ENCODE measurements around the gene CALU.

The CALU gene

GRCh38 chr7:128726059-128726736 lies 13.0 kb upstream of the CALU start:
- no peak for DNase-seq

GRCh38 chr7:128726737-128727072 lies 12.5 kb upstream of the CALU start:
- DNase-seq = no peak

- no peak for DNase-seq
These were observed 11.9 kb upstream of the CALU start for GRCh38 chr7:128727239-128727638.

GRCh38 chr7:128728598-128728997 lies 10.6 kb upstream of the CALU start:
- no peak for DNase-seq

DNA sequence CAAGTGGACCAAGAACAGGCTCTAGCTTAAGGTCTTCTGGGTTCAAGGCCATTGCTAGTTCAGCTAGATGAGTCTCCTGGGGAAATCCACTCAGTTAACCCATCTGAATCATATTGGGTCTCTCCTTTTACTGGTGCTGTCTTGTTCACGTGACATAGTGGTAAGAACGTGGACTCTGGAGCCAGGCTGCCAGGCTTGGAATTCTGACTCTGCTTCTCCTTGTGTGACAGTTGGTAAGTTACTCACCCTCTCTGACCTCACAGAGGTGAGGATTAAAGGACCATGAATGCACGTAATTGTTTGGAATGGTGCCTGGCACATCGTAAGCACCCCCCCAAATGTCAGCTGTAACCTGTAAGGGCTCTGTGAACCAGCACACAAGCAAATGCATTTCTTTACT lies 9.7 kb upstream of the CALU start:
- DNase-seq = no peak

GRCh38 chr7:128731184-128731583 lies 8.0 kb upstream of the CALU start:
- DNase-seq = no peak

GRCh38 chr7:128732521-128733277 lies 6.5 kb upstream of the CALU start:
- no peak for DNase-seq

GRCh38 chr7:128733278-128733645 lies 5.9 kb upstream of the CALU start:
- no peak for DNase-seq

GRCh38 chr7:128734890-128735289 lies 4.3 kb upstream of the CALU start:
- no peak for DNase-seq

DNA sequence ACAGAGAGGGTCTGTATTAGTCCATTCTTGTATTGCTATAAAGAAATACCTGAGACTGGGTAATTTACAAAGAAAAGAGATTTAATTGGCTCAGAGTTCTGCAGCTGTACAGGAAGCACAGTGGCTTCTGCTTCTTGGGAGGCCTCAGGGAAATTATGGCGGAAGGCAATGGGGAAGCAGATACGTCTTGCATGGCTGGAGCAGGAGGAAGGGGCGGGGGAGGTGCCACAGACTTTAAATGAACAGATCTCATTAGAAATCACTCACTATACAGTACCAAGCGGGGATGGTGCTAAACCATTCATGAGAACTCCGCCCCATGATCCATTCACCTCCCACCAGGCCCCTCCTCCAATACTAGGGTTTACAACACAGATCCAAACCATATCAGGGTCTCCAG lies 3.7 kb upstream of the CALU start:
- DNase-seq = no peak

DNA sequence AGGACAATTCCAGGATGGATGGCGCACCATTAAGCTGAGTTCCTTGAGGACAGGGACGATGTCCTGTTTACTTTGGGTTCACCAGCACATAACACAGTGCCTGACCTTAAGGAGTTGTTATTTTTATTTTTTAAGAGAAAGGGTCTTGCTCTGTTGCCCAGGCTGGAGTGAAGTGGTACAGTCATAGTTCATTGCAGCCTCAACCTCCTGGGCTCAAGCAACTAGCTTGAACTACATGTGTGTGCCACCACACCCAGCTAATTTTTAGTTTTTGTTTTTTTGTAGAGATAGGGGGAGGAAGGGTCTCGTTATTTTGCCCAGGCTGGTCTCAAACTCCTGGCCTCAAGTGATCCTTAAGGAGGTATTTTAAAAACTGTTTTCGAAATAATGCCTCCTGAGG lies 1.7 kb upstream of the CALU start:
- DNase-seq = no peak

DNA sequence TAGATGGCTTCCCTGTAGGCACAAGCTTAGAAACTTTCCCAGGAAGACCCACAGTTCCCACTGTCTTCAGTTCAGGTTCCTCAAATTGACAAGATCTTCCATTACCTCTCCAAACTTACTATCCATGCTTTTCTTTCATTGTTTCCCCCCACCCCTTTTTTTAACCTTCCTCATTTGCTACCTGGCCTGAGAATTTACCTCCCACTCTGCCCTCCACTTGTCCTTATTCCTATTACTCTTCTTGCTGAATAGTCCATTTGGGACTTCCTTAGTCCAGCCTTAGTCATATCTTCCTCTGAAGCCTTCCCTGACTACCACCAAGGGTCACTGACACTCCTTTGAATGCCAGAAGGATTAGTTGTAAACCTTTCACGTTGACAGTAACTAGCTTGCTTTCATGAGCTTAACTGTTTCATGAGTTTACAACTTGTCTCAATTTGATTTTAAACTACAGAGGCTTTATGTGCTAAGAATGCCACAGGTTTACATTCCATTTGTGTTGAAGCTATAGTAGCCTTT lies 1.2 kb upstream of the CALU start:
- DNase-seq = no peak

DNA sequence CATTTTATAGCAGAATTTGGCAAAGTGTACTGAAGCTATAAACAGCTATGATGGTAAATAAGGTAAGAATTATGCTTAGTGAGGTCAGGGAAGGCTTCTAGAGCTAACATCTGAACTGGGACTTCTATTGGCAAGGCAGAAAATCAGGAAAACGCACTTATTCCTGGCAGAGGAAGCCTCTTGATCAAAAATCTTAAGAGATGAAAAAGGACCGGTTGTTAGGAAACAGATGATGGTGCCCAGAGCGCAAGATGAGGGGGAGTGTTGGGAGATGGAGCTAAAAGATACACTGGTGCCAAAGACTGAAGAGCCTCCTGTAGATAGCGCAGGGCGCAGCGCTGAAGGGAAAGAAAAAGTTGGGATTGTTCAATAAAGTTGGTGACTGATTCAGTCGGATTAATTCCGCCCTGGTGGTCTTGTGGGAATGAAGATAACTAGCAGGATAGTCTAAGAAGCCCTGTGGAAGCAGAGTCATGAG lies 550 bp upstream of the CALU start:
- DNase-seq = no peak

GRCh38 chr7:128739990-128740682 lies 977 bp downstream of the CALU start:
- DNase-seq = no peak

- no peak for DNase-seq
These were observed 1.8 kb downstream of the CALU start for GRCh38 chr7:128740996-128741395.

DNA sequence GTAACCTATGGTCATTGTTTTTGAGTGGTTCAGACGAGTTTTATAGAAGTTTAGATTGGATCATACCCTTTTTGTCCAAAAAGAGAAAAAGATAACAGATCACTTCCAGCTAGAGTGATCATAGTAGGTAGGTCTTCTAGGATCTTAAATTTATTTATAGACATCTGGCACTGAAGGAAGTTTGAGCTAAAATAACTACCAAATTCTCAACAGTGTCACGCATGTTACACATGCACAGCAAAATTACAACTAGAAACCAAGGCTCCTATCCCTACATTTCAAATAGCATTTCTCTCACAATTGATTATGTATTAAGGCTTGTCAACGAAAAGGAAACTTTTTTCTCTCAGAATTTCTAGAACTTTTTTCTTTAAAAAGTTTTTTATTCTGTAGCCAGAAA lies 2.3 kb downstream of the CALU start:
- no peak for DNase-seq

DNA sequence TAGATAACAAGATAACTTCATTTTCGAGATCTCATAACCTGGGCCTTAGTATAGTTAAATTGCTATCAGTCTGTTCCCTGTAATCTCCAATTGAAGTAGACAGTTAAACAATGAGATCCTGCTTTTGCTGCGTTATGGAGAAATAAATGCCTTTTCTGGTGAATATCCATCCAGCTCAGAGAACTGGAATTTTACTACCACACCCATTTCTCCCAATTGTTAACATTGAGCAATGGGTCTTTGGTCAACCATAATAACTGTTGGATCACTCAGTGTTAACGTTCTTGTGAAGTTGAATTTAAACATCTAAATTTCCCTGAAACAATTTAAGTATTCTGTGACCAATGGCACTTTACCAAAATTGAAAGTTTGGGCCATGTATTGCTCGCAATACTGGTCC lies 3.0 kb downstream of the CALU start:
- no peak for DNase-seq

DNA sequence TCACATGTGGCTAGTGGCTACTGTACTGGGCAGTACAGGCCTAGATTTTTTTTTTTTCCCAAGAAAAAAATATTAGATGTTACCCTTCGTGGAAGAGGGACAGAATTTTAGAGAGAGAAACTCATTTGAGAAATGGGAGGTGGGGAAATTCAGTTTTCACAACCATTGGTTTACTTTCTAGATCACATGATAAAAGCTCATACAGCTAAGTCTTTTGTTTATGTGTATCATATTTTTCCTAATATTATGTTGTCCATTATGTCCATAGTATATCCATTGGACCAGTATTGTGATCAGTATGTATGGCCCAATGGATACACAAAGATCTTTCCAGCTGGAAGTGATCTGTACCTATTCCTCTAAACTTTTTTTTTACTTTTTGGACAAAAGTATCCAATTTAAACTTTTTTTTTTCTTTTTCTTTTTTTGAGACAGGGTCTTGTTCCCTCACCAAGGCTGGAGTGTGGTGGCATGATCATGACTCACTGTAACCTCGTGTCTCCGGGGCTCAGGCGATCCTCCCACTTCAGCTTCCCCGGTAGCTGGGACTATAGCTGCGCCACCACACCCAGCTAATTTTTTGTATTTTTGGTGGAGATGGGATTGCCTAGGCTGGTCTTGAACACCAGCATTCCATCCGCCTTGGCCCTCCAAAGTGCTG lies 4.1 kb downstream of the CALU start:
- no peak for DNase-seq

GRCh38 chr7:128744366-128744905 lies 5.3 kb downstream of the CALU start:
- DNase-seq = no peak

DNA sequence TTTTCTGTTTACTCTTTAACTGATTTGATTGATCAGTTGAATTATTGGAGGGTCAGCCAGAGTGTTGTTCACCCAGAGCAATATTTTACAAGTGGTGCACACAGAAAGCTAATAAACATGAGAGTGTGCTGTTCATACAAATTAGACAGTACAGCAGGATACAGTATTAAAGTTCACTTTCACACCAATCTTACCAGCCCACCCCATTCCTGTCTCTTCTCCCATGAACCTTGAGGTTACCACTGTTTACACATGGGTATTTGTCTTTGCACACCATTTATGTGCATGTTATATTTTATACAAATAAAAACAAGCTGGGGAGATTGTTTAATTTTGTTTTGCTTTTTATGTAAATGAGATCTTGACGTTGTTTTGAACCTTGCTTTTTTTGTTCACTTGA lies 6.5 kb downstream of the CALU start:
- DNase-seq = no peak

GRCh38 chr7:128747327-128748079 lies 8.3 kb downstream of the CALU start:
- DNase-seq = no peak

DNA sequence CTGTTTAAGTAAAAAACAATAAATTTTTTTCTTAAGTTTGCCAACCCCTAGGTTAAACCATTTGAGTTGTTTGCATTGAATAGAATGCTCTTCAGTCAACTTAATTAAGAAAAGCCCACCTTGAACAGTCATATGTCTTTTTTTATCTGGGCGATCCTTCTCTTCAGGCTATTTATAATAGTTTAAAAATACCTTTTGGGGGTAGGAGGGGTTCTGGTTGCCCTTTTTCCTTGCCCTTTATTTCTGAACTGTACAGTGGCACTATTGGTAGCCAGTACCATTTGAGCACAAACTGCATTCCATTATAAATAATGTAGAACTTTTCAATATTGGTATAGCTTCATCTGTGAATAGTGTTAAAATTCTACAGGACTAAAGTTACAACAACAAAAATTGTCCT lies 13.1 kb downstream of the CALU start:
- no peak for DNase-seq
